ES-I3 (cell line): ENCODE results near the gene IFI27L2.

Experiments used
- H3K36me3 ChIP-seq: 2 replicates; pipeline ENCODE4 v1.6.1; 2013; ENCODE audit warnings: mild to moderate bottlenecking, low read length, control low read depth, moderate library complexity; ENCODE audit not compliant: insufficient read depth
- H3K4me1 ChIP-seq: 2 replicates; pipeline ENCODE4 v1.6.1; 2013; ENCODE audit warnings: mild to moderate bottlenecking, control low read depth, low read length; ENCODE audit not compliant: insufficient read depth
- H3K9ac ChIP-seq: 2 replicates; pipeline ENCODE4 v1.6.1; 2013; ENCODE audit warnings: low read depth, mild to moderate bottlenecking, low read length, moderate library complexity
- H3K9me3 ChIP-seq: 2 replicates; pipeline ENCODE4 v1.6.1; 2013; ENCODE audit warnings: mild to moderate bottlenecking, low read length, moderate library complexity; ENCODE audit not compliant: control insufficient read depth, insufficient read depth

The IFI27L2 gene

DNA sequence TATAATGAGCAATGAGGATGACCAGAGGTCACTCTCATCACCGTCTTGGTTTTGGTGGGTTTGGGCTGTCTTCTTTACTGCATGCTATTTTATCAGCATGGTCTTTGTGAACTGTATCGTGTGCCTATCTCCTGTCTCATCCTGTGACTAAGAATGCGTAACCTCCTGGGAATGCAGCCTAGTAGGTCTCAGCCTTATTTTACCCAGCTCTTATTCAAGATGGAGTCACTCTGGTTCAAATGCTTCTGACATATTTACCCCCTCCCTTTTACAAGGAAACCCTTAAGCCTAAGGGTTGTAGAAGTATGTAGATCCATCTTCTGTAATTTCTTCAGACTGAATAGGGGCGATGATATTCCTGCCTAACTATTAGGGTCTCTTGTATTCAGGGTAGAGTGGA is 39.9 kb downstream of the IFI27L2 start:
- Histone ChIP-seq H3K4me1 (no peaks in the 10 kb centered on the region), H3K36me3 (no peaks in the 10 kb centered on the region), H3K9ac (no peak overlapping the region), H3K9me3 (no peaks in the 10 kb centered on the region; the same call in 1 of the 2 replicates)

DNA sequence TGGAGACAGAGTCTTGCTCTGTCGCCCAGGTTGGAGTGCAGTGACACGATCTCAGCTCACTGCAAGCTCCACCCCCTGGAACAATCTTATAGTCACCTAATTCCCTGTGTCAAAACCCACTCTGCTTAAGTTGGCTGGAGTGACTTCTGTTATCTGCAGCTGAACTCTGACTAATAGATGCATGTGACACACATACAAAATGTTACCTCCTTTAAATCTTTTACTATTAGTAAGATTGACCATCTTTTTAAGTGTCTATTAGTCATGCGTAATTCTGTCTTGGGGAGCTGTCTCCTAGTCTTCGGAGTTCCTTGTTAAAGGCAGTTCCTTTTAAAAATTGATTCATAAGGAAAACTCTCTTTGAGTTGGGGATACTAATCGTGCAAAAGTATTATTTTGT is 40.9 kb downstream of the IFI27L2 start:
- no peaks in the 10 kb centered on the region; the same call in 1 of the 2 replicates for H3K9me3 ChIP-seq
- no peaks in the 10 kb centered on the region for H3K36me3 ChIP-seq
- no peaks in the 10 kb centered on the region for H3K4me1 ChIP-seq
- H3K9ac ChIP-seq: no peak overlapping the region

- no peak overlapping the region for H3K9ac ChIP-seq
- H3K4me1 ChIP-seq: no peaks in the 10 kb centered on the region
- no peaks in the 10 kb centered on the region; the same call in 1 of the 2 replicates for H3K9me3 ChIP-seq
- H3K36me3 ChIP-seq: no peaks in the 10 kb centered on the region
These were observed 41.5 kb downstream of the IFI27L2 start for GRCh38 chr14:94087891-94088290.

DNA sequence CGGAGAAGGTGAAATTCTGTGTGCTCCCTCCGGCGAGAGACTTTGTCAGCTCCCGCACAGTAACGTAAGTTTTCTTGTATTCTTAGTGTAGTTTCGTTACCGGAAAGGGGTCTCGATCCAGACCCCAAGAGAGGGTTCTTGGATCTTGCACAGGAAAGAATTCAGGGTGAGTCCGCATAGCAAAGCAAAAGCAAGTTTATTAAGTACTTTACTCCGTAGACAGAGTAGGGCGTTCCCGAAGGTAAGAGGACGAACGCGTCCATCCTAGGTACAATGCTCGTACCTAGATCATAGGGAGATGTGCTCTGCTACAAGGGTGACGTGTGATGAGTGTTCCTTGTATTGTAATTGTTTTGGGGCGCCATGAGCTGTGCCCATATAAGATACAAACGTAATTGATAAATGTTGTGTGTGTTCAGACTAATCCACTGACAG is 48.0 kb downstream of the IFI27L2 start:
- Histone ChIP-seq H3K9me3 (no peaks in the 10 kb centered on the region; the same call in 1 of the 2 replicates), H3K4me1 (peaks cover 12% of the 10 kb centered on the region), H3K36me3 (peaks cover 18% of the 10 kb centered on the region), H3K9ac (peak overlapping the region; percentile 81)

GRCh38 chr14:94080621-94081385 is 48.6 kb downstream of the IFI27L2 start, which contains the start of the genes DDX24 and IFI27L1:
DDX24 (minus strand) TSS chr14:94081202; CDS start chr14:94079742, 1,460 bp downstream.
IFI27L1 (plus strand) TSS chr14:94081310; CDS start chr14:94096938, 15,628 bp downstream.
- Histone ChIP-seq H3K4me1 (peaks cover 12% of the 10 kb centered on the region), H3K9me3 (peaks cover 3% of the 10 kb centered on the region; the same call in 1 of the 2 replicates)

DNA sequence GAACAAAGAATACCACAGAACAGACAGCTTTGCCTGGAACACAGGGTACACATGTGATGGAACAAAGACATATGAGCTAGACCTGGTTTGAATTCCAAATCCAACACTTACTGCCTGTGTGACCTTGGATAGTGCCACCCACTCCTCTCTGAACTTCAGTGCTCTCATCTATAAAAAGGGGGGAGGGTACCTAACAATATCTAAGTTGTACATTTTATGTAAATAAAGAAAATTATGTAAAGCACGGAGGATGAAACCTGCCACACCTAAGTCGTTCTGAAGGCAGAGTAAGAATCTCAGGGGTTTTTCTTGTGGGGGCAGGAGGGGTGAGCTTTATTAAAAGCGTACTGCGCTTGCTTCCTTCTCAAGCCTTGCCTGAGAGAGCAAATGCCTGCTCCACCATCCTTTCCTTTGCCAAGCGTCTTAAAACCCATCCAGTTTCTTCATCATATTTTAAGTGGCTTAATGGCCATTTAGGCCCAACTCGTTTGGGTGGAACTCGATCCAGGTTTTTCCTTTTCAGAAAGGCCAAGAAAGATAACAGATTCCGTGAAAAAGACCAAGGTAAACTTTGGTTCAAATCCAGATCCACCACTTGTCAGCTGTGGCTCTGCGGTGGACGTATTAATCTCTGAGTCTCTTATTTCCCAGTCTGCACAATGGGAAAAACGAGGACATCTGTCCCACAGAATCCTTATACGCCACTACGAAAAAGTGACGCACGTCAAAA is 49.3 kb downstream of the IFI27L2 start:
- H3K9ac ChIP-seq: peak overlapping the region; percentile 81
- peaks cover 18% of the 10 kb centered on the region for H3K36me3 ChIP-seq
- H3K4me1 ChIP-seq: peaks cover 12% of the 10 kb centered on the region
- peaks cover 8% of the 10 kb centered on the region; the same call in 1 of the 2 replicates for H3K9me3 ChIP-seq

More at GRCh38 chr14:94080621-94081385, 48.6 kb downstream of the IFI27L2 start, which contains the start of the genes DDX24 and IFI27L1:
- peak within 1 kb of the TSS; percentile 81 for H3K9ac ChIP-seq
- peaks cover 18% of the 10 kb centered on the region for H3K36me3 ChIP-seq

GRCh38 chr14:94077823-94078222 is 51.6 kb downstream of the IFI27L2 start:
- Histone ChIP-seq H3K9ac (no peak overlapping the region), H3K9me3 (peaks cover 12% of the 10 kb centered on the region; the same call in 1 of the 2 replicates), H3K4me1 (peaks cover 12% of the 10 kb centered on the region), H3K36me3 (peaks cover 20% of the 10 kb centered on the region)
